Stomach smooth muscle (tissue), 2 donors: Measurements from ENCODE around the gene PSAPL1.
A peak's percentile ranks its signal among the peaks of the same experiment; 100 is the strongest.

ENCODE experiments used
- H3K27ac ChIP-seq: one replicate; pipeline ENCODE4 v1.7.0; 2013; ENCODE audit warnings: mild to moderate bottlenecking, low read length, inconsistent platforms
- H3K27me3 ChIP-seq, 2 donors: one replicate each; pipeline ENCODE4 v1.7.0; 2013; ENCODE audit warnings: low read length in 2 of 2; ENCODE audit not compliant: insufficient read depth in 2 of 2, control insufficient read depth in 1 of 2
- H3K36me3 ChIP-seq, 2 donors: one replicate each; pipeline ENCODE4 v1.7.0; 2013; ENCODE audit warnings: low read length in 2 of 2; ENCODE audit not compliant: control insufficient read depth in 2 of 2, insufficient read depth in 2 of 2
- H3K4me1 ChIP-seq: one replicate; pipeline ENCODE4 v1.7.0; 2013; ENCODE audit warnings: low read length; ENCODE audit not compliant: control insufficient read depth, insufficient read depth
- H3K4me3 ChIP-seq, 2 donors: one replicate each; pipeline ENCODE4 v1.7.0; 2013; ENCODE audit warnings: low read length in 2 of 2
- H3K9ac ChIP-seq, 2 donors: one replicate each; pipeline ENCODE4 v1.7.0; 2013; ENCODE audit warnings: low read length in 2 of 2, mild to moderate bottlenecking in 1 of 2
- H3K9me3 ChIP-seq, 2 donors: one replicate each; pipeline ENCODE4 v1.7.0; 2013; ENCODE audit warnings: low read length in 2 of 2; ENCODE audit not compliant: control insufficient read depth in 2 of 2
- donor health status: healthy.
- donor health status: Pancreatic carcinoma.

PSAPL1 gene

DNA sequence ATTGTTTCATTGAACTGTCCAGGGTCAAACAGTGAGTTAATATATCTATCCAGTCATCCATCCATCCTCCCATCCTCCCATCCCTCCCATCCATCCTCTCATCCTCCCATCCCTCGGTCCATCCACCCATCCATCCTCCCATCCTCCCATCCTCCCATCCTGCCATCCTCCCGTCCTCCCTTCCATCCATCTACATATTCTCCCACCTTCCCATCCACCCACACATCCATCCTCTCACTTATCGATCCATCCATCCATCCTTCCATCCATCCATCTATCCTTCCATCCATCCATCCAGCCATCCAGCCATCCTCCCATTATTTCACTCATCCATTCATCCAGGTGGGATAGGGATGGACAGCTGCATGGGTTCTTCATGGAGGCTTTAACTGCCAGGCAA lies 35.4 kb upstream of the PSAPL1 start:
- no peaks in the 10 kb centered on the region for H3K4me1 ChIP-seq
- H3K9me3 ChIP-seq = peaks cover 0 to 7% of the 10 kb centered on the region in 2 donors
- H3K27ac ChIP-seq = no peak overlapping the region
- no peaks in the 10 kb centered on the region for H3K27me3 ChIP-seq
- no peak overlapping the region for H3K4me3 ChIP-seq
- no peak overlapping the region for H3K9ac ChIP-seq
- no peaks in the 10 kb centered on the region for H3K36me3 ChIP-seq

DNA sequence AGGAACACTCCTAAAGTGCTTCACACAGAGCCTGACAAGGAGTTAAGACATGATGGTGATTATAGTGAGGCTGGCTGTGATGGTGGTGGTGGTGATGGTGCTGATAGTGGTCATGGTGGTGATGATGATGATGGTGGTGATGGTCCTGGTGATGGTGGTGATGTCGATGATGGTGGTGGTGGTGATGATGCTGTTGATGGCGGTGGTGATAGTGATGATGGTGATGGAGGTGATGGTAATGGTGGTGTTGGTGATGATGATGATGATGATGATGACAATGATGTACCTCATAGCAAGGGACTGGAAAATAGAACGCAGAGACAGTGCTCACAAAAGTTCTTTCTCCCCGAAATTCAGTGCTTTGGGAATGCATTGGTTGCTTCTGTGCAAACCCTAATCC lies 34.3 kb upstream of the PSAPL1 start:
- H3K9ac ChIP-seq = no peak overlapping the region

GRCh38 chr4:7467471-7467870 lies 32.7 kb upstream of the PSAPL1 start:
- no peak overlapping the region for H3K27ac ChIP-seq

More for the DNA sequence above, 34.3 kb upstream of the PSAPL1 start:
- Histone ChIP-seq H3K27me3 (no peaks in the 10 kb centered on the region), H3K4me3 (no peak overlapping the region), H3K36me3 (no peaks in the 10 kb centered on the region), H3K9me3 (peaks cover 0 to 7% of the 10 kb centered on the region in 2 donors), H3K4me1 (peaks cover under 1% of the 10 kb centered on the region), H3K27ac (no peak overlapping the region)

DNA sequence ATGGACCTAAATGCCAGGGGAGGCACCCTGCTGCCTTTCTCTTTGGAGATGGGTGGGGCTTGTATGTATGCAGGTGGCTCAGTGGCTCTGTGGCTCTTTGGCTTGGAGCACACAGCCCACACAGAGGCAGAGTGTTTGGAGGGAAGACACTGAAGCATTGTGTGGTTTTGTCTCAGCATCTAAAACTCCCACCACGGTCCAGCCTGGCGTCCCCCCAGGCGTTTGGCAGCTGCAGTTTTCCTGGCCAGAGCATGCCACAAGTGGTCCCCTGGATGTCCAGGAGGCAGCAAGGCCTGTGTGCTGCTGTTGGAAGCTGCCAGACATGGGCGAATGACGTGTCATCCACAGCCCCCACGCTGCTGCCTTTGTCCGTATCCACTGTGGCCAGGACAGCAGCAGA lies 32.2 kb upstream of the PSAPL1 start:
- Histone ChIP-seq H3K9me3 (peaks cover 0 to 7% of the 10 kb centered on the region in 2 donors), H3K27ac (no peak overlapping the region), H3K9ac (no peak overlapping the region), H3K4me3 (no peak overlapping the region), H3K36me3 (no peaks in the 10 kb centered on the region), H3K4me1 (peaks cover 18% of the 10 kb centered on the region), H3K27me3 (no peaks in the 10 kb centered on the region)

More at GRCh38 chr4:7467471-7467870, 32.7 kb upstream of the PSAPL1 start:
- no peaks in the 10 kb centered on the region for H3K36me3 ChIP-seq
- peaks cover 0 to 7% of the 10 kb centered on the region in 2 donors for H3K9me3 ChIP-seq
- H3K4me1 ChIP-seq = peaks cover 16% of the 10 kb centered on the region
- no peak overlapping the region for H3K9ac ChIP-seq
- H3K4me3 ChIP-seq = no peak overlapping the region
- H3K27me3 ChIP-seq = no peaks in the 10 kb centered on the region

- Histone ChIP-seq H3K9me3 (peaks cover 0 to 7% of the 10 kb centered on the region in 2 donors), H3K4me1 (peaks cover 21% of the 10 kb centered on the region), H3K9ac (no peak overlapping the region)
Measured at GRCh38 chr4:7466215-7466614, 31.5 kb upstream of the PSAPL1 start.

GRCh38 chr4:7465017-7465416 lies 30.3 kb upstream of the PSAPL1 start:
- Histone ChIP-seq H3K9ac (no peak overlapping the region), H3K36me3 (no peaks in the 10 kb centered on the region), H3K9me3 (peaks cover 0 to 7% of the 10 kb centered on the region in 2 donors), H3K27me3 (no peaks in the 10 kb centered on the region), H3K27ac (no peak overlapping the region), H3K4me3 (no peak overlapping the region), H3K4me1 (peaks cover 24% of the 10 kb centered on the region)

More at GRCh38 chr4:7466215-7466614, 31.5 kb upstream of the PSAPL1 start:
- no peak overlapping the region for H3K27ac ChIP-seq
- no peaks in the 10 kb centered on the region for H3K36me3 ChIP-seq
- H3K27me3 ChIP-seq = no peaks in the 10 kb centered on the region
- no peak overlapping the region for H3K4me3 ChIP-seq

GRCh38 chr4:7464259-7464655 lies 29.5 kb upstream of the PSAPL1 start:
- H3K9me3 ChIP-seq = peaks cover 0 to 7% of the 10 kb centered on the region in 2 donors
- no peaks in the 10 kb centered on the region for H3K36me3 ChIP-seq
- H3K27me3 ChIP-seq = no peaks in the 10 kb centered on the region
- peaks cover 24% of the 10 kb centered on the region for H3K4me1 ChIP-seq
- H3K4me3 ChIP-seq = no peak overlapping the region
- no peak overlapping the region for H3K27ac ChIP-seq
- H3K9ac ChIP-seq = no peak overlapping the region

GRCh38 chr4:7463566-7464258 lies 29.0 kb upstream of the PSAPL1 start:
- Histone ChIP-seq H3K36me3 (no peaks in the 10 kb centered on the region), H3K4me3 (peak overlapping the region in 1 of 2 donors; percentile 40), H3K9me3 (peaks cover 0 to 7% of the 10 kb centered on the region in 2 donors), H3K27me3 (no peaks in the 10 kb centered on the region), H3K27ac (no peak overlapping the region), H3K4me1 (peaks cover 24% of the 10 kb centered on the region), H3K9ac (no peak overlapping the region)

- H3K4me1 ChIP-seq = peaks cover 24% of the 10 kb centered on the region
- peaks cover 0 to 7% of the 10 kb centered on the region in 2 donors for H3K9me3 ChIP-seq
- no peak overlapping the region for H3K9ac ChIP-seq
- H3K4me3 ChIP-seq = no peak overlapping the region
- no peaks in the 10 kb centered on the region for H3K36me3 ChIP-seq
- no peaks in the 10 kb centered on the region for H3K27me3 ChIP-seq
- no peak overlapping the region for H3K27ac ChIP-seq
Measured at GRCh38 chr4:7462509-7462971, 27.8 kb upstream of the PSAPL1 start.

GRCh38 chr4:7461230-7461629 lies 26.5 kb upstream of the PSAPL1 start:
- H3K9ac ChIP-seq = no peak overlapping the region
- H3K9me3 ChIP-seq = peaks cover 0 to 6% of the 10 kb centered on the region in 2 donors
- no peaks in the 10 kb centered on the region for H3K27me3 ChIP-seq
- H3K4me3 ChIP-seq = no peak overlapping the region
- peaks cover 24% of the 10 kb centered on the region for H3K4me1 ChIP-seq
- H3K27ac ChIP-seq = no peak overlapping the region
- no peaks in the 10 kb centered on the region for H3K36me3 ChIP-seq

- Histone ChIP-seq H3K9me3 (no peaks in the 10 kb centered on the region), H3K4me1 (peaks cover 24% of the 10 kb centered on the region), H3K27ac (no peak overlapping the region), H3K27me3 (no peaks in the 10 kb centered on the region), H3K9ac (no peak overlapping the region), H3K36me3 (no peaks in the 10 kb centered on the region), H3K4me3 (no peak overlapping the region)
Measured at GRCh38 chr4:7460566-7460965, 25.8 kb upstream of the PSAPL1 start.
